Esophagus (tissue), 2 donors: ENCODE data around the gene MEIKIN. TPM values are rescaled to one million over a fixed set of nuclear protein-coding genes. Genes with fewer than 3 reads are reported as not detected.
"Not testable (repeated sequence)": the region's sequence is repeated elsewhere in the genome, so short reads cannot be mapped to it uniquely, and the experiment has no call there.

Source experiments
- H3K27ac ChIP-seq, 2 donors: one replicate each; pipeline ENCODE4 v1.5.1; 2013; ENCODE audit warnings: low read depth in 2 of 2, mild to moderate bottlenecking in 2 of 2, inconsistent platforms in 1 of 2, low read length in 1 of 2, moderate library complexity in 1 of 2
- H3K27me3 ChIP-seq, 2 donors: one replicate each; pipeline ENCODE4 v1.6.1; 2013; ENCODE audit warnings: low read length in 2 of 2, control low read depth in 1 of 2, mild to moderate bottlenecking in 1 of 2; ENCODE audit not compliant: insufficient read depth in 2 of 2, control insufficient read depth in 1 of 2
- H3K36me3 ChIP-seq, 2 donors: one replicate each; pipeline ENCODE4 v1.6.1; 2013; ENCODE audit warnings: low read length in 1 of 2; ENCODE audit not compliant: control insufficient read depth in 2 of 2, insufficient read depth in 2 of 2
- H3K4me1 ChIP-seq, 2 donors: one replicate each; pipeline ENCODE4 v1.6.1; 2013; ENCODE audit warnings: low read length in 1 of 2; ENCODE audit not compliant: control insufficient read depth in 2 of 2, insufficient read depth in 2 of 2
- H3K4me3 ChIP-seq, 2 donors: one replicate each; pipeline ENCODE4 v1.5.1; 2013; ENCODE audit warnings: low read length in 2 of 2, mild to moderate bottlenecking in 2 of 2, low read depth in 1 of 2, moderate library complexity in 1 of 2
- H3K9me3 ChIP-seq, 2 donors: one replicate each; pipeline ENCODE4 v1.6.1; 2013; ENCODE audit warnings: mild to moderate bottlenecking in 2 of 2, low read depth in 1 of 2, low read length in 1 of 2, moderate library complexity in 1 of 2; ENCODE audit not compliant: control insufficient read depth in 2 of 2, insufficient read depth in 1 of 2
- WGBS, 2 donors: extraction: QIAGEN DNeasy Blood & Tissue Kit; methylation state at CpG; one replicate each; pipeline ENCODE4 v1.1.7; 2013; 5-methylcytosine and 5-hydroxymethylcytosine counted together
- polyA plus RNA-seq, 2 donors: library from polyadenylated mRNA; stranded (reverse); fragments of 200-250 nt; gene quantifications; one replicate each; pipeline ENCODE4 v1.2.3, GENCODE V29; 2013
- donor health status: healthy with polysubstance abuse.
- donor health status: Bipolar disorder and iron deficiency.

The MEIKIN gene
- polyA plus RNA-seq, 2 donors: 0.12 TPM; not detected in 1

- peaks cover 0 to 9% of the 10 kb centered on the region in 2 donors for H3K9me3 ChIP-seq
Observed at GRCh38 chr5:131845828-131846227, 99.6 kb downstream of the MEIKIN start.

GRCh38 chr5:131842971-131843370, 102.5 kb downstream of the MEIKIN start:
- 69 to 94% methylated on average over 1 of the region's 1 CpG for WGBS, 2 donors
- not testable (repeated sequence) for H3K27me3 ChIP-seq, H3K4me3 ChIP-seq, H3K36me3 ChIP-seq, H3K27ac ChIP-seq, H3K4me1 ChIP-seq, H3K9me3 ChIP-seq

More at GRCh38 chr5:131845828-131846227, 99.6 kb downstream of the MEIKIN start:
- Histone ChIP-seq H3K4me3 (no peak overlapping the region), H3K27me3 (no peaks in the 10 kb centered on the region), H3K36me3 (no peaks in the 10 kb centered on the region), H3K4me1 (no peaks in the 10 kb centered on the region), H3K27ac (no peak overlapping the region)

- H3K27ac ChIP-seq, H3K4me3 ChIP-seq, H3K4me1 ChIP-seq, H3K27me3 ChIP-seq, H3K9me3 ChIP-seq, H3K36me3 ChIP-seq: not testable (repeated sequence)
- WGBS, 2 donors: 83 to 97% methylated on average over 2 of the region's 2 CpGs
Observed at GRCh38 chr5:131832702-131833101, 112.8 kb downstream of the MEIKIN start.

DNA sequence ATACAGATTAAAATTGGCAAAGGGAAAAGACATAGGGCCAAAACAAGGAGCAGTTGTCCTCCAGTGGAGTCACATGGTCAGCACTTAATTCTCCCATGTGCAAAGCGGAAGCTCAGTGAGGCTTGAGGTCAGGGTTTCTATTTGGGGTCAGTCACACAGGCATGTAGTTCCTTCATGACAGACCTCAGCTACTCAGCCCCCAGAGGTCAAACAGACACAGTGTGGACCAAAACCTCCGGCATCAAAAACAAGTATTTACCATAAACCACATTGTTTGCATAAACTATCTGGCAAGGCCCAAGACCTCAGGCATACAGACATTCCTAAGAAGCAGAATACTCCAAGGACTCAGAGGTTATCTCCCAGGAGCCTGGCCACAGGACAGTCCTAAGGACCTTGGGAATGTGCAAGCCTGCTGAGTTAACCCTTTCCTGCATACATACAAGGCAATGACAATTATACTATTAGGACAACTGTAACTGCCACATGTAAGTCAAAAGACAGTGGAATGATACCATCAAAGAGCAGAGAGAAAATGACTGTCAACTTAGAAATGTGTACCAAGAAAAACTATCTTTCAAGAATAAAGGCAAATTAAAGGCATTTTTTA, 120.0 kb downstream of the MEIKIN start:
- H3K36me3 ChIP-seq: no peaks in the 10 kb centered on the region
- WGBS, 2 donors: 61 to 70% methylated on average over 2 of the region's 2 CpGs
- H3K27ac ChIP-seq: no peak overlapping the region
- no peaks in the 10 kb centered on the region for H3K27me3 ChIP-seq
- no peaks in the 10 kb centered on the region for H3K9me3 ChIP-seq
- no peak overlapping the region for H3K4me3 ChIP-seq
- no peaks in the 10 kb centered on the region for H3K4me1 ChIP-seq

DNA sequence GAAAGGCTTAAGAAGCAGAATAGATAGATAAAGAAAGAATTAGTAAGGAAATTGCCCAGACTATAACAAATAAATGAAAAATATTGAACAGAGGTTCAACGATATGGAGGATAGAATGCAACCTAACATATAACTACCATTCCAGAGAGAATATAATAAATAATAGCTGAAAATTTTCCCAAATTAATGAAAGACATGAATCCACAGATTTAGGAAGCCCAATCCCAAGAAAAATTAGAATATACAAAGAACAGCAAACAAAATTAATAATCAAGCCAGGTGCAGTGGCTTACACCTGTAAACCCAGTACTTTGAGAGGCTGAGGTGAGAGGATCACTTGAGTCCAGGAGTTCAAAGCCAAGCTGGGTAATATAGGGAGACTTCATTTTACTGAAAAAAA, 120.8 kb downstream of the MEIKIN start:
- Histone ChIP-seq H3K4me3 (no peak overlapping the region), H3K4me1 (no peaks in the 10 kb centered on the region), H3K9me3 (no peaks in the 10 kb centered on the region), H3K27ac (no peak overlapping the region), H3K36me3 (no peaks in the 10 kb centered on the region), H3K27me3 (no peaks in the 10 kb centered on the region)
- 91 to 93% methylated on average over 1 of the region's 1 CpG for WGBS, 2 donors

DNA sequence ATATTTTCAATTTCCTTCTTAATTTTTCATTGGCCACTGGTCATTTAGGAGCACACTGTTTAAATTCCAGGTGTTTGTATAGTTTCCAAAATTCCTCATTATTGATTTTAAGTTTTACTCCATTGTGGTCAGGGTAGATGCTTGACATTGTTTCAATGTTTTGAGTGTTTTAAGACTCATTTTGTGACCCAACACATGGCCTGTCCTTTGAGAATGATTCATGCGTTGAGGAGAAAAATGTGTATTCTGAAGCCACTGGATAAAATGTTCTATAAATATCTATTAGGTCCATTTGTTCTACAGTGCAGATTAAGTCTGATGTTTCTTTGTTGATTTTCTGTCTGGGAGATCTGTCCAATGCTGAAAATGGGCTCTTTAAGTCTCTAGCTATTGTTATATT, 124.2 kb downstream of the MEIKIN start:
- Histone ChIP-seq H3K4me3 (no peak overlapping the region), H3K27ac (no peak overlapping the region), H3K27me3 (no peaks in the 10 kb centered on the region), H3K9me3 (no peaks in the 10 kb centered on the region), H3K36me3 (no peaks in the 10 kb centered on the region), H3K4me1 (no peaks in the 10 kb centered on the region)
- 80 to 84% methylated on average over 1 of the region's 1 CpG for WGBS, 2 donors

- Histone ChIP-seq H3K4me3 (no peak overlapping the region), H3K27ac (no peak overlapping the region), H3K9me3 (no peaks in the 10 kb centered on the region), H3K27me3 (no peaks in the 10 kb centered on the region), H3K4me1 (no peaks in the 10 kb centered on the region), H3K36me3 (no peaks in the 10 kb centered on the region)
- WGBS, 2 donors: 82 to 87% methylated on average over 2 of the region's 2 CpGs
Observed at GRCh38 chr5:131818001-131818724, 127.3 kb downstream of the MEIKIN start.

GRCh38 chr5:131814990-131815389, 130.5 kb downstream of the MEIKIN start:
- WGBS, 2 donors: 46 to 54% methylated on average over 2 of the region's 2 CpGs
- H3K27ac ChIP-seq: no peak overlapping the region
- H3K4me3 ChIP-seq: no peak overlapping the region
- no peaks in the 10 kb centered on the region for H3K9me3 ChIP-seq
- H3K4me1 ChIP-seq: no peaks in the 10 kb centered on the region
- H3K36me3 ChIP-seq: no peaks in the 10 kb centered on the region
- H3K27me3 ChIP-seq: no peaks in the 10 kb centered on the region

DNA sequence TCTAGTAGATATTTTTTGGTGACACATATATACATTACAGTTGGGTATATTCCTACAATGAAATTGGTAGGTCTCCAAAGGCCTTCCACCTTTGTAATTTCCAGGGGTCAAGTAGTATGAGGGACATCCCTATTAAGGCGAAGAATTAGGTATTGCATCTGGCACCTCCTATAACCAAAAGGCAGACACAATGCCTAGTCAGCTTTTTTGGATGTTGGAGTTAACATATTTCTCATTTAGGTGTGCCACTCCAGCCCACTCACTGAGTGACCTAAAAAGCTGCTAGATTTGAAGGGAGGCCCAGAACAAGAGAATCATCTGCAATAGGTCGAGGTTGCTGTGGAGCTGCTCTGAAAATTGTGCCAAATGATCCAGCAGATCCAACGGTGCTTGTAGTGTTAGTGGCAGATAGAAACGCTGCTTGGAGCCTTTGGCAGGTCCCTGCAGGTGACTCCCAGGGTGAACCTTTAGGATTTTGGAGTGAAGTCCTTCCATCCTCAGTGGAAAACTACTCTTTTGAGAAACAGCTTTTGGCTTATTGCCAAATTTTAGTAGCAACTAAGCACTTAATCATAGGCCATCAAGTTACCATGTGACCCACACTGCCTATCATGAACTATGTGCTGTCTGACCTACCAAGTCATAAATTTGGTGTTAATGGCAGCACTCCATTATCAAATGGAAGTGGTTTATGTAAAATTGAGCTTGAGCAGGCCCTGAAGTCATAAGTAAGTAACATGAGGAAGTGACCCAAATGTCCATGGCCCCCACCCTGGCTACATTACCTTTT, 132.9 kb downstream of the MEIKIN start:
- 76 to 78% methylated on average over 4 of the region's 4 CpGs for WGBS, 2 donors
- Histone ChIP-seq H3K27me3 (no peaks in the 10 kb centered on the region), H3K36me3 (no peaks in the 10 kb centered on the region), H3K4me3 (no peak overlapping the region), H3K9me3 (no peaks in the 10 kb centered on the region), H3K4me1 (no peaks in the 10 kb centered on the region), H3K27ac (no peak overlapping the region)
